ENCODE data around the gene LIX1. TPM values are rescaled to one million over a fixed set of nuclear protein-coding genes. Genes with fewer than 3 reads are reported as not detected.

LIX1 gene
- total and polyA plus RNA-seq, 7 donors = under 0.01 to 0.03 TPM; not detected in 5

- 77 to 81% (median 80%) methylated on average over 4 of the region's 4 CpGs for WGBS, 3 donors
- TF ChIP-seq CTCF (IDR thresholded peaks at IDR 0.05) = no peak
- no peaks in the 10 kb centered on the region for H3K27me3 ChIP-seq (ENCODE audit: insufficient read depth in 3 of 3, low read length in 2 of 3)
- DNase-seq (no peak), ATAC-seq (no peak)
- H3K9me3 ChIP-seq = no peaks in the 10 kb centered on the region
- no peak overlapping the region for H3K4me3 ChIP-seq
- no peaks in the 10 kb centered on the region for H3K4me1 ChIP-seq
- H3K27ac ChIP-seq = no peak overlapping the region
- intact Hi-C loops (cut with DNase I) = no loop called here
- H3K36me3 ChIP-seq (ENCODE audit: insufficient read depth in 1 of 2, low read depth in 1 of 2) = no peaks in the 10 kb centered on the region
Measured at GRCh38 chr5:97077246-97077645, 65.2 kb downstream of the LIX1 start.

GRCh38 chr5:97076098-97076497, 66.3 kb downstream of the LIX1 start:
- DNase-seq (no peak), ATAC-seq (no peak)
- no peaks in the 10 kb centered on the region for H3K27me3 ChIP-seq (ENCODE audit: insufficient read depth in 3 of 3, low read length in 2 of 3)
- no peak overlapping the region for H3K27ac ChIP-seq
- no peak overlapping the region for H3K4me3 ChIP-seq
- H3K36me3 ChIP-seq (ENCODE audit: insufficient read depth in 1 of 2, low read depth in 1 of 2) = no peaks in the 10 kb centered on the region
- intact Hi-C loops (cut with DNase I) = no loop called here
- H3K9me3 ChIP-seq = no peaks in the 10 kb centered on the region
- no peak for TF ChIP-seq CTCF (IDR thresholded peaks at IDR 0.05)
- H3K4me1 ChIP-seq = peaks cover 4% of the 10 kb centered on the region

DNA sequence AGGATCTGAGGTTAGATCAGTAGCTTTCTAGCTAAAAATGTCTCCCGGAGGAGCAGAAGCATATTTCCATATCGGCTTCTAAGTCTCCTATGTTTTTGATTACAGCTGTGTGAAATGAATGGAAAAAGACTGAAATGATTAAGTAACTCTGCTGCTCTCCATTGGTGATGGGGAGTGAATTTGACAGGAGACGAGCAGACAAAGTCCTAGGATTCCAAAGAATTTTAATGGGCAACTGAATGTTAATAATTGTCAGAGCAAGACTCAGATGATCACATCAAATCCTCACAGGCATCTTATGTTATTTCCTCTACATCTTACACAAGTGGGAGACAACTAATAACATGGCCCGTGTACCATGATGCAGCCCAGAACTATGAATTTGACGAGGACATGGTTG, 66.8 kb downstream of the LIX1 start:
- 82 to 87% (median 86%) methylated on average over 5 of the region's 5 CpGs for WGBS, 3 donors
- Histone ChIP-seq H3K9me3 (no peaks in the 10 kb centered on the region), H3K27me3 (ENCODE audit: insufficient read depth in 3 of 3, low read length in 2 of 3) (no peaks in the 10 kb centered on the region), H3K4me1 (peaks cover 4% of the 10 kb centered on the region), H3K27ac (no peak overlapping the region), H3K36me3 (ENCODE audit: insufficient read depth in 1 of 2, low read depth in 1 of 2) (no peaks in the 10 kb centered on the region), H3K4me3 (no peak overlapping the region)
- no peak for DNase-seq
- ATAC-seq = no peak
- intact Hi-C loops (cut with DNase I) = no loop called here
- no peak for TF ChIP-seq CTCF (IDR thresholded peaks at IDR 0.05)

GRCh38 chr5:97074859-97075489, 67.4 kb downstream of the LIX1 start:
- Histone ChIP-seq H3K4me1 (peaks cover 4% of the 10 kb centered on the region), H3K4me3 (no peak overlapping the region), H3K9me3 (no peaks in the 10 kb centered on the region), H3K36me3 (ENCODE audit: insufficient read depth in 1 of 2, low read depth in 1 of 2) (no peaks in the 10 kb centered on the region), H3K27me3 (ENCODE audit: insufficient read depth in 3 of 3, low read length in 2 of 3) (no peaks in the 10 kb centered on the region), H3K27ac (no peak overlapping the region)
- TF ChIP-seq CTCF (IDR thresholded peaks at IDR 0.05) = no peak
- WGBS, 3 donors = 51 to 62% (median 57%) methylated on average over 4 of the region's 4 CpGs
- no peak for DNase-seq
- ATAC-seq = no peak
- intact Hi-C loops (cut with DNase I) = no loop called here

GRCh38 chr5:97073420-97073819, 69.0 kb downstream of the LIX1 start:
- Histone ChIP-seq H3K27ac (no peak overlapping the region), H3K9me3 (no peaks in the 10 kb centered on the region), H3K27me3 (ENCODE audit: insufficient read depth in 3 of 3, low read length in 2 of 3) (no peaks in the 10 kb centered on the region), H3K36me3 (ENCODE audit: insufficient read depth in 1 of 2, low read depth in 1 of 2) (no peaks in the 10 kb centered on the region), H3K4me3 (no peak overlapping the region), H3K4me1 (peaks cover 4% of the 10 kb centered on the region)
- DNase-seq (no peak), ATAC-seq (no peak)
- WGBS, 3 donors = 91 to 94% (median 93%) methylated on average over 3 of the region's 3 CpGs
- TF ChIP-seq CTCF (IDR thresholded peaks at IDR 0.05) = no peak
- intact Hi-C loops (cut with DNase I) = no loop called here
